Stromal cell of bone marrow (primary cell): ENCODE measurements around the gene ZNF213.
"Not testable (repeated sequence)": the region's sequence is repeated elsewhere in the genome, so short reads cannot be mapped to it uniquely, and the experiment has no call there.

Experiments used
- DNase-seq: peaks from one replicate; pipeline ENCODE4 v3.0.0-alpha.2; 2012; ENCODE audit warnings: low read depth

Gene ZNF213

GRCh38 chr16:3129137-3130131 lies 5.4 kb upstream of the ZNF213 start:
- DNase-seq: peak; percentile 78

- DNase-seq: no peak
Measured at GRCh38 chr16:3131755-3132377, 3.0 kb upstream of the ZNF213 start.

GRCh38 chr16:3133844-3134243 lies 985 bp upstream of the ZNF213 start:
- DNase-seq: no peak

DNA sequence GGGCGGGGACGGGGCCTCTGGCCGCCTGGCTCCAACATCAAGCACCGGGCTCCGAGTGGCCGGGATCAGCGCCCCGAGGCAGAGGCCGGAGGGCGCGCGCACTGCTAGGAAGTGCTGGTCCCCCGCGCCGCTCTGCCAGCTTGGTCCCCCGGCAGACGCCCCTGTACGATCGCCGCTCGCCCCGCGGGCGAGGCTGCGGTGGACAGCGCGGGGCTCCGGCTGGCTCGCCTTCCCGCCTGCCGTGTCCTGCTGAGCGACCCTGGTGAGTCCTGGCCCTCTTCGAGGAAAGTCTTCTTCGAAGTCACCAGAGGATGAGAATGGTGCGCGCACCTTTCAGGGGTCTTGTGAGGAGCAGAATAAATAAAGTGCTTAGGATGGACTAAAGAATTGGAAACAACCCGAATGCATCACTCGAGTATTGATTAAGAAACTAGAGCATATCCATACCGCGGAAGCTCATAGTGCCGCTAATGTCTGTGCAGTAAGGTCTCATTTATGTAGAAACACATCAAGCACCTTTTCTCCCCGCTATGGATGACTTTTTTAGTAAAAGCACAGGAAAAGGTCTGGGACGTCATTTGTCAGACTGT lies 392 bp downstream of the ZNF213 start:
- no peak for DNase-seq

- DNase-seq: no peak
Measured at GRCh38 chr16:3137267-3137666, 2.4 kb downstream of the ZNF213 start.

DNA sequence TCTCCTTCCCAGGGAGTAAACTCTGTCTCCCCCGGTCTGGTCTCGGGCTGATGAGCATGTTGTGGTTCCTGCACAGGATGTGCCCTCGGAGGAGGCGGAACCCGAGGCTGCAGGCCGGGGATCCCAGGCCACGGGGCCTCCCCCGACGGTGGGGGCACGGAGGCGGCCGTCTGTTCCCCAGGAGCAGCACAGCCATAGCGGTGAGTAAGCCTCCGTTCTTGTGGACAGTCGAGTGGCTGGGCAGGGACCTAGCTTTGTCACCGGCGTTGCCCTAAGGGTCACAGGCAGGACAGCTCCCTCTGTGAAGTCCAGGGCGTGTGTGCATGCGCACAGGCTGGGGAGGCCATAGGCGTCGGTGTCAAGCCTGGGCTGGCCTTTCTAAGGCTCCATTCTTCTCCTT lies 3.5 kb downstream of the ZNF213 start:
- no peak for DNase-seq

GRCh38 chr16:3138823-3139426 lies 4.1 kb downstream of the ZNF213 start:
- no peak for DNase-seq

- DNase-seq: not testable (repeated sequence)
Measured at GRCh38 chr16:3139561-3139960, 4.7 kb downstream of the ZNF213 start.

- DNase-seq: no peak
Measured at GRCh38 chr16:3140603-3141427, 6.0 kb downstream of the ZNF213 start.

DNA sequence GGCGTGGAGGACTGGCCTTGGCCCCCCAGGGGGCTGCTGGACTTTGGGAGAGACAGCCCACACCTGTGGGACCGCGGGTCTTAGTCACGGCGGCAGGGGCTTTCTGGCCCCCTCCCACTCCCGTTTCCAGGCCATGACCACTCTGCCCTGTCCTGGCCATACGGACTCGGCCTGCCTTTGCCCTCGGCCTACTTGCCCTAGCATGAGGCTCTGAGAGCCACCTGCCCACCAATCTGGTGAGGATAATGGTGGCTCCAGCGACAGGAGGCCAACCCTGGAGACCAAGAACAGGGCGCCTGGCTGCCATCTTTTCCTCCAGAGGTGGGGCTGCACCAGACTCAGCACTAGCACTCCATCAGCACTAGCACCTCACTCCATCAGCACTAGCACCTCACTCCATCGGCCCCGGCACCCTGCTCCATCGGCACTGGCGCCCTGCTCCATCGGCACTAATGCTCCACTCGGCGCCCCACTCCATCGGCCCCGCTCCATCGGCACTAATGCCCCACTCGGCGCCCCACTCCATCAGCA lies 7.0 kb downstream of the ZNF213 start:
- no peak for DNase-seq

GRCh38 chr16:3142327-3142726 lies 7.5 kb downstream of the ZNF213 start:
- no peak for DNase-seq

DNA sequence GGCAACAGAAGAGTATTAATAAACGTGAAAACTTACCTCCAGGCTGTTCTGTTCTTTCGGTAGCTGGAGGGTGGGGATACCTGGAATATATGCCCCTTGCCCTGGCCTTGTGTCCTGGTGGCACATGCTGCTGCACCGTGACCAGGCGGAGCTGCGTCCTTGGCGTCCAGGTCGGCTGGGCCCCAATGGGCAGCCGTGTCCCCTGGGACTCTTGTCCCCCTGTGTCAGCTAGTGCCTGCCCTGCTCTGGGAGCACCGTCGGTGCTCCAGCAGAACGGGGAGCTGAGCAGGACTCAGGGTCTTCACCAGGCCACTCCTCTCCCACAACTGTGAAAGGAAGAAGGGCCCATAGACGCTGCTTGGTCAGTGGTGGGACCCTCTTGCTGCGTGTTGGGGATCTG lies 7.9 kb downstream of the ZNF213 start:
- no peak for DNase-seq

DNA sequence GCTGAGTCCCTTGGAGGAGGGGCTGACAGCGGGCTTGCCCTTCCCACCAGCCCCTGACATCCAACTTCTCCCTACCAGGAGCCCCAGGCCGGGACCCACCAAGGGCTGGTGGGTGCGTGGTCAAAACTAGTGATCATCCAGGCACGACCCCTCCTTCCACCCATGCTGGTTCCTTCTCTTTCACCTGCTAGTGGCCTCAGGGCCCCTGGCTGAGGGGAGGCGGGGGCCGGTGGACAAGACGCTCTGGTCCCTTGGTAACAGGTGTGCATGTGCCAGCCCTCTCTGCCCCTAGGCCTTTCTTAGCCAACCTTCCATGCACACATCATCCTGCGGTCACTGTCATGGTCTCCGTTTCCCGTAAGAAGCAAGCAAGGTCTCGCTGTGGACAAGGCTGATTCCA lies 8.4 kb downstream of the ZNF213 start:
- DNase-seq: no peak

GRCh38 chr16:3143598-3144320 lies 8.9 kb downstream of the ZNF213 start:
- DNase-seq: no peak

DNA sequence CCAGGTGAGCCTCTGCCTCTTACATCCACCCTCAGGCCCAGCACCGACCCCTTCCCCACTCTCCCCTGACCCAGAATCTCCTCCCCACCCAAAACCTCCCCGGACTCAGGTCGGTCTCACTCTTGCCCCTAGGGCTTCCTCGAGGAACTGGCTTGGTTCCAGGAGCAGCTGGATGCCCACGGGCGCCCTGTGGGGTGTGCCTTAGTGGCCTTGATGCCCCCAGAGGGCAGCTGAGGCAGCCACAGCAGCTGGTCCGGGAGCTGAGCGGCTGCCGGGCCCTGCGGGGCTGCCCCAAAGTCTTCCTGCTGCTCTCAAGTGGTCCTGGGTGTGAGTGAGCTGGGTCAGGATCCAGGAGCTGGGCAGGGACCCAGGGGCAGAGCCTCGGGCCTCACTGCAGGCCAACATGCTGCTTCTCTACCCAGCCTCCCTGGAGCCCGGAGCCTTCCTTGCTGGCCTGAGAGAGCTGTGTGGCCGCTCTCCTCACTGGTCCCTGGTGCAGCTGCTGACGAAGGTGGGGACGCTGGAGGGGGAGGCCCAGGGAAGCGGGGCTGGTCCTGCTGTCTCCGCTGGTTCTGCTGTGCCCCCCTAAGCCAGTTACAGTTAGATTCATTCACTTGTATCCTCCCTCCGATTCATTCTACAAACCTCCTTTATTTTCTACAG lies 9.6 kb downstream of the ZNF213 start:
- no peak for DNase-seq

DNA sequence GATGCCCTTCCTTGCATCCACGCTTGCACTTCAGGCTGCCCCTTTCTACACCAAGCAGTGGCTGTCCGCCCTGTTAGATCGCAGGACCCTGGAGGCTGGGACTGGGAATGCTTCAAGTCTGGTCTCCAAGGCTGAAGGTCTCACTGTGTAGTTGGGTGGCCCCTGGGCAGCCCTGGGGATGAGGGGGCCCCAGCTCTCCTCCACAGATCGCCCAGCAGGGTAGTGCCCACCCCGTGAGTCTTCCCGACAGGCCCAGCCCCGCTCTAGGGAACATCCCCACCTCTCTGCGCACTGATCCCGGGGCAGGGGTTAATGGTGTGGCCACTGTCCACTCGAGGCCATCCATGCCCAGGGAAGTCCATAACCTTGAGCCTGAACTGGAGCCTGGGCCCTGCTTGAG lies 10.3 kb downstream of the ZNF213 start:
- DNase-seq: no peak

- no peak for DNase-seq
Measured at GRCh38 chr16:3145660-3146059, 10.8 kb downstream of the ZNF213 start.

DNA sequence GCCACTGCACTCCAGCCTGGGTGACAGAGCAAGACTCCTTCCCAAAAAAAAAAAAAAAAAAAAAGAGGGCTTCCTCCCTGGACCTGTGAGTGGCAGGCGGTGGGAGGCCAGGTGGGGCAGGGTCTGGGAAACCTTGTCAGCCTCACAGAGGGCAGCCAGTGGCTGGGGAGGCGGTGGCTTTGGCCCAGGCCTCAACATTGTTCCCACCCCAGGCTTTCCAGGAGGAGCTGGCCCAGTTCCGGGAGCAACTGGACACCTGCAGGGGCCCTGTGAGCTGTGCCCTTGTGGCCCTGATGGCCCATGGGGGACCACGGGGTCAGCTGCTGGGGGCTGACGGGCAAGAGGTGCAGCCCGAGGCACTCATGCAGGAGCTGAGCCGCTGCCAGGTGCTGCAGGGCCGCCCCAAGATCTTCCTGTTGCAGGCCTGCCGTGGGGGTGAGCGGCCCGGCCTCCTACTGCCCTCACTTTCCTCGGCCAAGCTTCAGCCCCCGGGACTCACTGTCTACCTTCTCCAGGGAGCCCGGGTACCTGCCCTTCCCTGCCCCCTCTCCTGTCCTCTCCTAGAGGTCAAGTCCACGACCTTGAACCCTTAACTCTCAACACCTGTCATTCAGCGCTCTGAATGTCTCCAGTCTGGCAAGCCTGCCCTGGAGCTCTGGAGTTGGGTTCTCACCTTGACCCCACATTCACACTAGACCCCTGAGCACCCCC lies 12.4 kb downstream of the ZNF213 start:
- DNase-seq: no peak

- DNase-seq: no peak
Measured at GRCh38 chr16:3147757-3148104, 12.9 kb downstream of the ZNF213 start.
